Activated B cell treated with CpG ODN at 0.5 μM for 24 hours (primary cell): Measurements from ENCODE around the gene DCN. TPM values are rescaled to one million over a fixed set of nuclear protein-coding genes. Genes with fewer than 3 reads are reported as not detected.

Experiments
- ATAC-seq: fragments of 200-7000 bp; cut with Tn5 transposase; one replicate; pipeline ENCODE4 v1.10.0; 2021; ENCODE audit warnings: low read depth, mild to moderate bottlenecking, moderate library complexity
- CTCF ChIA-PET: fragments of 350-600 bp; sonication (Branson Sonifier 250); formaldehyde crosslinking; loops from one replicate; lab custom pipeline; 2021; ENCODE audit warnings: antibody characterized with exemption; lab: Charles Lee
- POLR2A ChIA-PET: fragments of 350-600 bp; sonication (Branson Sonifier 250); formaldehyde crosslinking; loops from one replicate; lab custom pipeline; 2021; ENCODE audit warnings: antibody characterized with exemption; lab: Charles Lee
- DNase-seq: peaks from one replicate; pipeline ENCODE4 v3.0.0; 2022
- H3K27ac Mint-ChIP-seq: one replicate; pipeline ENCODE4 v1.8.0; 2020; ENCODE audit warnings: mixed read lengths
- H3K27me3 Mint-ChIP-seq: one replicate; pipeline ENCODE4 v1.8.0; 2021; ENCODE audit warnings: mixed read lengths
- H3K36me3 Mint-ChIP-seq: one replicate; pipeline ENCODE4 v1.8.0; 2021; ENCODE audit warnings: low read depth, mixed read lengths
- H3K4me1 Mint-ChIP-seq: one replicate; pipeline ENCODE4 v1.8.0; 2021; ENCODE audit warnings: mixed read lengths
- H3K4me3 Mint-ChIP-seq: one replicate; pipeline ENCODE4 v1.8.0; 2020; ENCODE audit warnings: mild to moderate bottlenecking, mixed read lengths
- H3K9me3 Mint-ChIP-seq: one replicate; pipeline ENCODE4 v1.8.0; 2020; ENCODE audit warnings: mixed read lengths
- intact Hi-C: fragments of 100-400 bp; cut with micrococcal nuclease; formaldehyde crosslinking; loops from one replicate; pipeline ENCODE4 v1.15.1; 2024
- total RNA-seq: library from RNA; stranded (reverse); gene quantifications from 2 replicates; pipeline ENCODE4 v1.2.3, GENCODE V29; 2022
- TF ChIP-seq, protein P1 (sequence below): fragments of 200-600 bp; IDR thresholded peaks from one replicate; pipeline ENCODE4 v1.8.0; 2022; ENCODE audit warnings: antibody characterized with exemption, mild to moderate bottlenecking

The DCN gene
- total RNA-seq, 1 donor from 2014 or later: not detected

DNA sequence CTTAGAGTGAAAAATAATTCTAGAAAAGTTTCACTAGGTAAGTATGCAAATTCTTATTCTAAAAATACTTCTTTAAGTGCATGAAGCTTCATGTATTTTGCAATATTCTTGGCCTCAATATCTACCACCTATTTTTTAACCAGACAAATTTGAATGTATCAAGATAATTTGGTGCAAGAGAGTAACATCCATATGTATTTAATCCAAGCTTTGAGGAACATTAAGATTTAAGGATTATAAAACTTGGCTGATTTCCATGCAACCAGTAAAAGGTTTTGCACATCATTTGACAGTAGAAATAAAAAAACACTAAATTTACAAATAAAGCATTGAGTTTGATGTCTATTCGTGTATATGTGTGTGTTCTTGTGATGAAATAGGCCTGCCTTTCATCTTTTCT is 79.0 kb downstream of the DCN start:
- Mint-ChIP-seq H3K36me3 (no peaks in the 10 kb centered on the region), H3K27me3 (no peaks in the 10 kb centered on the region), H3K27ac (no peak overlapping the region), H3K4me3 (no peak overlapping the region), H3K9me3 (no peaks in the 10 kb centered on the region), H3K4me1 (no peaks in the 10 kb centered on the region)
- intact Hi-C loops: no loop called here
- no peak for ATAC-seq
- no peak for DNase-seq
- ChIA-PET CTCF (no interaction called here), POLR2A (no interaction called here)
- TF ChIP-seq, protein P1, sequence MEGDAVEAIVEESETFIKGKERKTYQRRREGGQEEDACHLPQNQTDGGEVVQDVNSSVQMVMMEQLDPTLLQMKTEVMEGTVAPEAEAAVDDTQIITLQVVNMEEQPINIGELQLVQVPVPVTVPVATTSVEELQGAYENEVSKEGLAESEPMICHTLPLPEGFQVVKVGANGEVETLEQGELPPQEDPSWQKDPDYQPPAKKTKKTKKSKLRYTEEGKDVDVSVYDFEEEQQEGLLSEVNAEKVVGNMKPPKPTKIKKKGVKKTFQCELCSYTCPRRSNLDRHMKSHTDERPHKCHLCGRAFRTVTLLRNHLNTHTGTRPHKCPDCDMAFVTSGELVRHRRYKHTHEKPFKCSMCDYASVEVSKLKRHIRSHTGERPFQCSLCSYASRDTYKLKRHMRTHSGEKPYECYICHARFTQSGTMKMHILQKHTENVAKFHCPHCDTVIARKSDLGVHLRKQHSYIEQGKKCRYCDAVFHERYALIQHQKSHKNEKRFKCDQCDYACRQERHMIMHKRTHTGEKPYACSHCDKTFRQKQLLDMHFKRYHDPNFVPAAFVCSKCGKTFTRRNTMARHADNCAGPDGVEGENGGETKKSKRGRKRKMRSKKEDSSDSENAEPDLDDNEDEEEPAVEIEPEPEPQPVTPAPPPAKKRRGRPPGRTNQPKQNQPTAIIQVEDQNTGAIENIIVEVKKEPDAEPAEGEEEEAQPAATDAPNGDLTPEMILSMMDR: no peak

DNA sequence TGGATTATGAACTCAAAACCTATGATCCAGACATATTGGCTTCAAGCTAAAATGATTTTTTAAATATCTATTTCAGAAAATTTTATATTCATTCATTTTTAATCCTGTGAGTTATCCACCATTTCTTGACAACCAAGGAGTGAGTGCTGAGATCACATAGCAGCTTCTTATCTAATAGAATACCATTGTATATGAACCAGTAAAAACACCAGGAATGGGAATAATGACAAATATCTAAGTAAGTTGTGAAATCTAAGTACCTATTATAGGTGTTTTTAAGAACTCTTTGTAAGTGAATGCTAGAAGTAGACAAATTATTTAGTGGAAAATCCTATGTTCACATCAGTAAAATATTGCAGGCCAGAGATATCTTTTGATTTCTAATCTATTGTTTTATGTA is 79.5 kb downstream of the DCN start:
- ChIA-PET POLR2A (no interaction called here), CTCF (no interaction called here)
- H3K9me3 Mint-ChIP-seq: no peaks in the 10 kb centered on the region
- intact Hi-C loops: no loop called here
- H3K27me3 Mint-ChIP-seq: no peaks in the 10 kb centered on the region
- H3K27ac Mint-ChIP-seq: no peak overlapping the region
- peaks cover 2% of the 10 kb centered on the region for H3K4me1 Mint-ChIP-seq
- no peaks in the 10 kb centered on the region for H3K36me3 Mint-ChIP-seq
- H3K4me3 Mint-ChIP-seq: no peak overlapping the region
- DNase-seq (no peak), ATAC-seq (no peak)
- TF ChIP-seq, protein P1: no peak

DNA sequence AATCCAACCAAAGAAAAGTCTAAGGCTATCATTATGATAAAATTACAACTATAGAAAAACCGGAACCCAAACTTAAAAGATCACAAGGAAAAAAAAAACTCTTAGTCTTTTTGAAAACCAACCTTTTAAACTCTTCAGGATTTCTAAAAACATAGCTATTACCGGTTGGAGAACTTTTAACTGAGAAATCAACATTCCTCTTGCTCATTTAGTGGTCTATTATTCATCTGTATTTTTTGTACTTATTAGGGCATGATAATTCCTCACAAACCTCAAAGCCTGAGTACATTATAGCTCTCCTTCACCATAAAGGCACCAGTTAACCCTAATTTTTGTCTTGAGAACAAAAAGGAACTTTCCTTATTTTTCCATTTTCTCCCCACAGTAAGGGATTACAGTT is 81.7 kb downstream of the DCN start:
- POLR2A ChIA-PET: no interaction called here
- Mint-ChIP-seq H3K36me3 (no peaks in the 10 kb centered on the region), H3K4me3 (no peak overlapping the region), H3K9me3 (no peaks in the 10 kb centered on the region), H3K27me3 (no peaks in the 10 kb centered on the region), H3K27ac (no peak overlapping the region), H3K4me1 (peaks cover 2% of the 10 kb centered on the region)
- TF ChIP-seq, protein P1: no peak
- CTCF ChIA-PET: no interaction called here
- intact Hi-C loops: no loop called here
- no peak for ATAC-seq
- no peak for DNase-seq

DNA sequence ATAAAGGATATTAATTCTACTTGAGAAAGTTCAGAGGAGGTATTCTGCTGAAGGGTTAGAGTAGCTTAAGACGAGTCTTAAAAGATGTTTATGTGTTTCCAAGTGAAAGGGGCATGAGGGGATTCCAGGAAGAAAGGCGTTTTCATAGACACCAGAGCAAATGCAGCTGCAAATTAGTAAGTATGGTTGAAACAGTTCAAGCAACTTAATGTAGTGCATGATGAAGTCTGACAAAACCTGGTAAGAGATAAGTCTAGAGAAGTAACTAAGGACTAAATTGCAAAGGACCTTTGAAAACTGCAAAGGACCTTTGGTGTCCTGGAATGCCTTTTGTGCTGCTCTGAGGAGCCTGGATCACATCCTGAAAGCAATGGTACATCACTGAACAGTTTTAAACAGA is 82.8 kb downstream of the DCN start:
- H3K4me3 Mint-ChIP-seq: no peak overlapping the region
- no peaks in the 10 kb centered on the region for H3K27me3 Mint-ChIP-seq
- peaks cover 2% of the 10 kb centered on the region for H3K4me1 Mint-ChIP-seq
- DNase-seq: no peak
- TF ChIP-seq, protein P1: no peak
- no peaks in the 10 kb centered on the region for H3K9me3 Mint-ChIP-seq
- H3K27ac Mint-ChIP-seq: no peak overlapping the region
- ChIA-PET POLR2A (no interaction called here), CTCF (interaction anchor here (0.6 kb wide), 1 partner anchor 19 kb away, joined by 5 read pairs; no protein-coding TSS in a partner anchor)
- H3K36me3 Mint-ChIP-seq: no peaks in the 10 kb centered on the region
- no peak for ATAC-seq
- intact Hi-C loops: no loop called here

DNA sequence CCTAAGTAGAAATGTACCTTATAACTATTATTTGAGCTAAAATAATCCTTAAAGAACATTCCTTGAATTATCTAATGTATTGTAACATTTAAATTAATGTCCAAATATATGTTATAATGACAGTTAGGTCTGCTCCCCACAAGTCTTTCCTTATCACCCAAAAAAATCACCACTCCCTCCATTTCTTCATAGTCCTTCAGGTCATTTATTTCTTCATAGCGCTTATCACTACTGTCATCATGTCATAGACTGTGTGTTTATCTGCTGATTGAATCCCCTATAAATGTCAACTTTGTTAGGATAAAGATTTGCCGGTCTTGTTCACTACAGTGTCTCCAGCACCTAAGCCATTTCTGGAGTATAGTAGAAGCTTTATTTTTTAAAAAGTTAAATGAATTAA is 83.3 kb downstream of the DCN start:
- no peak for ATAC-seq
- TF ChIP-seq, protein P1: no peak
- DNase-seq: no peak
- no peak overlapping the region for H3K27ac Mint-ChIP-seq
- peaks cover 2% of the 10 kb centered on the region for H3K4me1 Mint-ChIP-seq
- intact Hi-C loops: no loop called here
- ChIA-PET POLR2A (no interaction called here), CTCF (no interaction called here)
- H3K4me3 Mint-ChIP-seq: no peak overlapping the region
- no peaks in the 10 kb centered on the region for H3K36me3 Mint-ChIP-seq
- no peaks in the 10 kb centered on the region for H3K9me3 Mint-ChIP-seq
- no peaks in the 10 kb centered on the region for H3K27me3 Mint-ChIP-seq
